ENCODE data around the gene VWC2.

The VWC2 gene

DNA sequence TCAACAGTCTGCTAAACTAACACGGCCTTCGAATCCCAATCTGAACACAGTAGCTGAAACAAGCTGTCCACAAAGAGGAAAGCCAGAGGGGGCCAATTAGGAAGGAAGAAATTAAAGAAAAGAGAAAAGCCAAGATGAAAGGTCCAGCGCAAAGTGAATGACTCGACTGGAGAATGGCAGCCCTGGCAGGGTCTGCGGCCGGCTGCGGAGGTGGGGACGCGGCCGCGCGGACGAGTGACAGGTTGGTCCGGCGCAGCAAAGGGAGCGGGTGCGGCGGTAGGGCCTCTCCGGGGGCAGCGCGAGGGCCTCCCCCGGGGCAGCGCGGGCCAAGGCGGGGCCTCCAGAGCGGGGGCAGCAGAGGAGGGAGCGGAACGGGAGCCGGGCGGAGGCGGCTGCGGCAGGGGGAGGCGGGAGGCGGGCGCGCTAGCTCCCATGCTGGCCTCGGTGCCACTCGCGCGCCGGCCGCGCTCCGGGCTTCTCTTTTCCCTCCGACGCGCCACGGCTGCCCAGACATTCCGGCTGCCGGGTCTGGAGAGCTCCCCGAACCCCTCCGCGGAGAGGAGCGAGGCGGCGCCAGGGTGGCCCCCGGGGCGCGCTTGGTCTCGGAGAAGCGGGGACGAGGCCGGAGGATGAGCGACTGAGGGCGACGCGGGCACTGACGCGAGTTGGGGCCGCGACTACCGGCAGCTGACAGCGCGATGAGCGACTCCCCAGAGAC is at the start of gene VWC2:
Gene VWC2 (plus strand): TSS at position 421 of the 718 bp plus-strand sequence. CDS start 1,798 bp downstream, outside the sequence.
- peak; percentile 10; the same call in 1 of the 3 replicates for ATAC-seq
- TF ChIP-seq ZFP3 (CRISPR knock-in tag; IDR thresholded peaks at IDR 0.05), result no peak
- TF ChIP-seq ZFP30 (CRISPR knock-in tag; IDR thresholded peaks at IDR 0.05), result no peak
- no peak for TF ChIP-seq TCF4 (CRISPR knock-in tag; IDR thresholded peaks at IDR 0.05; ENCODE audit: borderline replicate concordance)
- no peak for TF ChIP-seq RARB (CRISPR knock-in tag; IDR thresholded peaks at IDR 0.05)
- no peak for TF ChIP-seq TOX (CRISPR knock-in tag; IDR thresholded peaks at IDR 0.05; ENCODE audit: borderline replicate concordance)
- TF ChIP-seq ESRRG (CRISPR knock-in tag; IDR thresholded peaks at IDR 0.05), result no peak
- TF ChIP-seq ZNF8 (CRISPR knock-in tag; IDR thresholded peaks at IDR 0.05), result no peak

DNA sequence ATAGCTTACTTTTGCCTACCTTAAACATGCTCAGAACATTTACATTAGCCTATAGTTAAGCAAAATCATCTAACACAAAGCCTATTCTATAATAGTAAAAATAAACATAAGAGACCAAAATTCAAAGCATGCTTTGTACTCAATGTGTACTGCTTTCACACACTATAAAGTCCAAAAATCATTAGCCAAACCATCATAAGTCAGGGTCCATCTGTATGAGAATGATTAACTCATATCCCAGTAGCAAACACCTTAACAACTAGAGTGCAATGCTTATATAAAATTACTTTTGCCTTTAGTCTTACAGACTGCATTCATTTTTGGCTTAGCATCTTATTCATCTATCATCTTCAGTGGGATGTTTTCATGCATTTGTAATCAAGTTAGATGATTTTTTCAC is 49.4 kb upstream of the VWC2 start:
- no peak for ATAC-seq
- TF ChIP-seq CSDC2 (CRISPR knock-in tag; IDR thresholded peaks at IDR 0.05) (no peak), TCF4 (CRISPR knock-in tag; IDR thresholded peaks at IDR 0.05; ENCODE audit: borderline replicate concordance) (no peak), ZC3H10 (CRISPR knock-in tag; IDR thresholded peaks at IDR 0.05) (no peak), PPARA (CRISPR knock-in tag; IDR thresholded peaks at IDR 0.05; ENCODE audit: borderline replicate concordance) (no peak), BACH2 (CRISPR knock-in tag; IDR thresholded peaks at IDR 0.05; ENCODE audit: borderline replicate concordance) (no peak), ZNF8 (CRISPR knock-in tag; IDR thresholded peaks at IDR 0.05) (no peak), ARNTL (CRISPR knock-in tag; IDR thresholded peaks at IDR 0.05; ENCODE audit: borderline replicate concordance, low read depth) (no peak), OSR1 (CRISPR knock-in tag; IDR thresholded peaks at IDR 0.05) (no peak), ESRRG (CRISPR knock-in tag; IDR thresholded peaks at IDR 0.05) (no peak), TOX (CRISPR knock-in tag; IDR thresholded peaks at IDR 0.05; ENCODE audit: borderline replicate concordance) (no peak), SNAI2 (CRISPR knock-in tag; IDR thresholded peaks at IDR 0.05) (no peak), ZNF70 (CRISPR knock-in tag; IDR thresholded peaks at IDR 0.05) (no peak), GLIS3 (CRISPR knock-in tag; IDR thresholded peaks at IDR 0.05) (no peak)
- TF ChIP-seq, protein P1, sequence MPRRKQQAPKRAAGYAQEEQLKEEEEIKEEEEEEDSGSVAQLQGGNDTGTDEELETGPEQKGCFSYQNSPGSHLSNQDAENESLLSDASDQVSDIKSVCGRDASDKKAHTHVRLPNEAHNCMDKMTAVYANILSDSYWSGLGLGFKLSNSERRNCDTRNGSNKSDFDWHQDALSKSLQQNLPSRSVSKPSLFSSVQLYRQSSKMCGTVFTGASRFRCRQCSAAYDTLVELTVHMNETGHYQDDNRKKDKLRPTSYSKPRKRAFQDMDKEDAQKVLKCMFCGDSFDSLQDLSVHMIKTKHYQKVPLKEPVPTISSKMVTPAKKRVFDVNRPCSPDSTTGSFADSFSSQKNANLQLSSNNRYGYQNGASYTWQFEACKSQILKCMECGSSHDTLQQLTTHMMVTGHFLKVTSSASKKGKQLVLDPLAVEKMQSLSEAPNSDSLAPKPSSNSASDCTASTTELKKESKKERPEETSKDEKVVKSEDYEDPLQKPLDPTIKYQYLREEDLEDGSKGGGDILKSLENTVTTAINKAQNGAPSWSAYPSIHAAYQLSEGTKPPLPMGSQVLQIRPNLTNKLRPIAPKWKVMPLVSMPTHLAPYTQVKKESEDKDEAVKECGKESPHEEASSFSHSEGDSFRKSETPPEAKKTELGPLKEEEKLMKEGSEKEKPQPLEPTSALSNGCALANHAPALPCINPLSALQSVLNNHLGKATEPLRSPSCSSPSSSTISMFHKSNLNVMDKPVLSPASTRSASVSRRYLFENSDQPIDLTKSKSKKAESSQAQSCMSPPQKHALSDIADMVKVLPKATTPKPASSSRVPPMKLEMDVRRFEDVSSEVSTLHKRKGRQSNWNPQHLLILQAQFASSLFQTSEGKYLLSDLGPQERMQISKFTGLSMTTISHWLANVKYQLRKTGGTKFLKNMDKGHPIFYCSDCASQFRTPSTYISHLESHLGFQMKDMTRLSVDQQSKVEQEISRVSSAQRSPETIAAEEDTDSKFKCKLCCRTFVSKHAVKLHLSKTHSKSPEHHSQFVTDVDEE (CRISPR knock-in tag; IDR thresholded peaks at IDR 0.05), result no peak
- TF ChIP-seq, protein P2, sequence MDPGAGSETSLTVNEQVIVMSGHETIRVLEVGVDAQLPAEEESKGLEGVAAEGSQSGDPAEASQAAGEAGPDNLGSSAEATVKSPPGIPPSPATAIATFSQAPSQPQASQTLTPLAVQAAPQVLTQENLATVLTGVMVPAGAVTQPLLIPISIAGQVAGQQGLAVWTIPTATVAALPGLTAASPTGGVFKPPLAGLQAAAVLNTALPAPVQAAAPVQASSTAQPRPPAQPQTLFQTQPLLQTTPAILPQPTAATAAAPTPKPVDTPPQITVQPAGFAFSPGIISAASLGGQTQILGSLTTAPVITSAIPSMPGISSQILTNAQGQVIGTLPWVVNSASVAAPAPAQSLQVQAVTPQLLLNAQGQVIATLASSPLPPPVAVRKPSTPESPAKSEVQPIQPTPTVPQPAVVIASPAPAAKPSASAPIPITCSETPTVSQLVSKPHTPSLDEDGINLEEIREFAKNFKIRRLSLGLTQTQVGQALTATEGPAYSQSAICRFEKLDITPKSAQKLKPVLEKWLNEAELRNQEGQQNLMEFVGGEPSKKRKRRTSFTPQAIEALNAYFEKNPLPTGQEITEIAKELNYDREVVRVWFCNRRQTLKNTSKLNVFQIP (CRISPR knock-in tag; IDR thresholded peaks at IDR 0.05; ENCODE audit: borderline replicate concordance, low read depth), result no peak
- TF ChIP-seq, protein P3, sequence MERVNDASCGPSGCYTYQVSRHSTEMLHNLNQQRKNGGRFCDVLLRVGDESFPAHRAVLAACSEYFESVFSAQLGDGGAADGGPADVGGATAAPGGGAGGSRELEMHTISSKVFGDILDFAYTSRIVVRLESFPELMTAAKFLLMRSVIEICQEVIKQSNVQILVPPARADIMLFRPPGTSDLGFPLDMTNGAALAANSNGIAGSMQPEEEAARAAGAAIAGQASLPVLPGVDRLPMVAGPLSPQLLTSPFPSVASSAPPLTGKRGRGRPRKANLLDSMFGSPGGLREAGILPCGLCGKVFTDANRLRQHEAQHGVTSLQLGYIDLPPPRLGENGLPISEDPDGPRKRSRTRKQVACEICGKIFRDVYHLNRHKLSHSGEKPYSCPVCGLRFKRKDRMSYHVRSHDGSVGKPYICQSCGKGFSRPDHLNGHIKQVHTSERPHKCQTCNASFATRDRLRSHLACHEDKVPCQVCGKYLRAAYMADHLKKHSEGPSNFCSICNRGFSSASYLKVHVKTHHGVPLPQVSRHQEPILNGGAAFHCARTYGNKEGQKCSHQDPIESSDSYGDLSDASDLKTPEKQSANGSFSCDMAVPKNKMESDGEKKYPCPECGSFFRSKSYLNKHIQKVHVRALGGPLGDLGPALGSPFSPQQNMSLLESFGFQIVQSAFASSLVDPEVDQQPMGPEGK (CRISPR knock-in tag; IDR thresholded peaks at IDR 0.05; ENCODE audit: borderline replicate concordance), result no peak
- TF ChIP-seq, protein P4, sequence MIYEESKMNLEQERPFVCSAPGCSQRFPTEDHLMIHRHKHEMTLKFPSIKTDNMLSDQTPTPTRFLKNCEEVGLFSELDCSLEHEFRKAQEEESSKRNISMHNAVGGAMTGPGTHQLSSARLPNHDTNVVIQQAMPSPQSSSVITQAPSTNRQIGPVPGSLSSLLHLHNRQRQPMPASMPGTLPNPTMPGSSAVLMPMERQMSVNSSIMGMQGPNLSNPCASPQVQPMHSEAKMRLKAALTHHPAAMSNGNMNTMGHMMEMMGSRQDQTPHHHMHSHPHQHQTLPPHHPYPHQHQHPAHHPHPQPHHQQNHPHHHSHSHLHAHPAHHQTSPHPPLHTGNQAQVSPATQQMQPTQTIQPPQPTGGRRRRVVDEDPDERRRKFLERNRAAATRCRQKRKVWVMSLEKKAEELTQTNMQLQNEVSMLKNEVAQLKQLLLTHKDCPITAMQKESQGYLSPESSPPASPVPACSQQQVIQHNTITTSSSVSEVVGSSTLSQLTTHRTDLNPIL (CRISPR knock-in tag; IDR thresholded peaks at IDR 0.05; ENCODE audit: low read depth), result no peak

DNA sequence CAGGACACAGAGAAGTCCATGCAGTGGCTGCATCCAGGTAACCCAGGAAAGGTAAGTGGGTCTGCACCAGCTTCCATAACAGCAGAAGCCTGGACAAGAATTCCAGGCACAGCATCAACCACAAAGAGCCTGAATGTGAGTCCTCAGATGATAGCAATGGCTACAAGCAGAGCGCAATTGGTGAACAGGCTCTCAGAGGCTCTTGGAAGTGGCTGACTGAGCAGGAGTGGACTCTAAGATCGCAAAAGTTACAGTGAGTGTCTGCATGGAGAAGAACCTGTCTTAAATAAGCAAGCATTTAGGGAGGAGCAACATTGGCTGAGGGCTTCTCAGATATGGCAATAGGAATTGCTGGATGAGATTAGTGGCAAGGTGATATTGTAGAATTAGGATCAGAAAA is 41.6 kb upstream of the VWC2 start:
- no peak for ATAC-seq
- TF ChIP-seq ZNF8 (CRISPR knock-in tag; IDR thresholded peaks at IDR 0.05) (no peak), ZFP3 (CRISPR knock-in tag; IDR thresholded peaks at IDR 0.05) (no peak), ZC3H10 (CRISPR knock-in tag; IDR thresholded peaks at IDR 0.05) (no peak), PPARA (CRISPR knock-in tag; IDR thresholded peaks at IDR 0.05; ENCODE audit: borderline replicate concordance) (no peak), CSDC2 (CRISPR knock-in tag; IDR thresholded peaks at IDR 0.05) (no peak)

DNA sequence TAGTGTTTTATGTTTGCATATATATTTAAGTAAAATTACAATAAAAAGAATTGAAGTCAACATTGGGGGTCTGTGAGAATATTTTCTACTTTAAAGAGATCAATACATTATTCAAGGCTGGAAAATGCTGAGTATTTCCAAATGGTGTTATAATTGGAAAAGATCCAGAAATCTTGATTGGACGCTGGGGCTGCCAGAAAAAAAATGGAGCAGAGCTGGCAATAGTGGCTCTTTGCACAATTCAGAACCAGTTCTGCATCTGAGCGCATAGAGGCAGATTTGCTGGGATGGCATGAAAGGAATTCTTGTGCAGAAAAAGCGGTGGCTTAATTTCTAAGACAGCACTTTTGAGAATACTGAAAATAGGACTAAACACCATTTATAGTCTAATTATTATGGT is 10.8 kb upstream of the VWC2 start:
- TF ChIP-seq ZNF565 (CRISPR knock-in tag; conservative IDR thresholded peaks at IDR 0.05; ENCODE audit: low read depth), result no peak
- TF ChIP-seq, protein P1 (CRISPR knock-in tag; IDR thresholded peaks at IDR 0.05), result no peak
- no peak for ATAC-seq

Data from SK-N-SH treated with all-trans-retinoic acid at 6 μM for 48 hours (cell line).